Fibroblast of the conjunctiva (primary cell): ENCODE results near the gene ANKRD27.
"Not testable (repeated sequence)": the region's sequence is repeated elsewhere in the genome, so short reads cannot be mapped to it uniquely, and the experiment has no call there.

Source experiments
- DNase-seq: peaks from one replicate; pipeline ENCODE4 v3.0.0-alpha.2; 2010; ENCODE audit warnings: low read depth

Gene ANKRD27

GRCh38 chr19:32688311-32688710 is 13.3 kb upstream of the ANKRD27 start:
- DNase-seq = no peak

GRCh38 chr19:32687681-32688080 is 12.7 kb upstream of the ANKRD27 start:
- no peak for DNase-seq

GRCh38 chr19:32686847-32687475 is 12.0 kb upstream of the ANKRD27 start:
- DNase-seq = no peak

- DNase-seq = no peak
Observed at GRCh38 chr19:32682317-32682716, 7.3 kb upstream of the ANKRD27 start.

GRCh38 chr19:32680986-32681385 is 6.0 kb upstream of the ANKRD27 start:
- no peak for DNase-seq

GRCh38 chr19:32677657-32678056 is 2.7 kb upstream of the ANKRD27 start:
- peak; percentile 53 for DNase-seq

GRCh38 chr19:32676895-32677359 is 1.9 kb upstream of the ANKRD27 start:
- DNase-seq = no peak

GRCh38 chr19:32676186-32676894 is 1.4 kb upstream of the ANKRD27 start:
- DNase-seq = no peak

GRCh38 chr19:32675720-32676185 is 773 bp upstream of the ANKRD27 start, which contains the start of gene RGS9BP:
TSS of gene RGS9BP (plus strand) at chr19:32675848. CDS start at chr19:32676264, 416 bp downstream.
- no peak for DNase-seq

- no peak for DNase-seq
Observed at GRCh38 chr19:32674153-32674930, 638 bp downstream of the ANKRD27 start.

- no peak for DNase-seq
Observed at GRCh38 chr19:32673573-32673972, 1.4 kb downstream of the ANKRD27 start.

GRCh38 chr19:32672841-32673240 is 2.1 kb downstream of the ANKRD27 start:
- DNase-seq = no peak

GRCh38 chr19:32671883-32672593 is 2.9 kb downstream of the ANKRD27 start:
- no peak for DNase-seq

GRCh38 chr19:32669310-32669709 is 5.7 kb downstream of the ANKRD27 start:
- no peak for DNase-seq

- no peak for DNase-seq
Observed at GRCh38 chr19:32666084-32666483, 8.9 kb downstream of the ANKRD27 start.

- no peak for DNase-seq
Observed at GRCh38 chr19:32662186-32662585, 12.8 kb downstream of the ANKRD27 start.

- DNase-seq = no peak
Observed at GRCh38 chr19:32661318-32661717, 13.7 kb downstream of the ANKRD27 start.

- no peak for DNase-seq
Observed at GRCh38 chr19:32658527-32658926, 16.5 kb downstream of the ANKRD27 start.

- DNase-seq = no peak
Observed at GRCh38 chr19:32658075-32658474, 16.9 kb downstream of the ANKRD27 start.

GRCh38 chr19:32656379-32656778 is 18.6 kb downstream of the ANKRD27 start:
- not testable (repeated sequence) for DNase-seq

GRCh38 chr19:32653599-32653915 is 21.4 kb downstream of the ANKRD27 start:
- DNase-seq = no peak
